ENCODE measurements around the gene GNA15. TPM values are rescaled to one million over a fixed set of nuclear protein-coding genes. Genes with fewer than 3 reads are reported as not detected.
"Not testable (repeated sequence)": the region's sequence is repeated elsewhere in the genome, so short reads cannot be mapped to it uniquely, and the experiment has no call there.

The GNA15 gene
- total RNA-seq, 1 experiment from 2014 or later: 0.87 TPM

DNA sequence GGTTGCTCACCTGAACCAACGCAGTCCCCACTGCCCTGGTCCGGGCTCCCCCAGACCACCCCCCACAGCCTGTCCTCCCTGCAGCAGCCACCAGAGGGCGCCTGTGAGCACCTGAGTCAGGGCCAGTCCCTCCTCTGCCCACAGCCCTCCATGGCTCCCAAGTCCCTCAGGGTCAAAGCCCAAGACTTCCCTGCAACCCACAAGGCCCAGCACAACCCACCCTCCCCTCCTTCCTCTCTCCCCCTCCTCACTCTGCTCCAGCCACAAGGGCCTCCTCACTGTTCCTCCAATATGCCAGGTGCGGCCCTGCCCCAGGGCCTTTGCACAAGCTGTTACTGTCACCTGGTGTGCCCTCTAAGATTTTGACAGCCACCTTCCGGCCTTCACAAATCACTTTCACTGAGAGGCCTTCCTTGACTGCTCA lies 10.9 kb downstream of the GNA15 start:
- DNase-seq (ENCODE audit: extremely low read depth, low read depth): no peak

DNA sequence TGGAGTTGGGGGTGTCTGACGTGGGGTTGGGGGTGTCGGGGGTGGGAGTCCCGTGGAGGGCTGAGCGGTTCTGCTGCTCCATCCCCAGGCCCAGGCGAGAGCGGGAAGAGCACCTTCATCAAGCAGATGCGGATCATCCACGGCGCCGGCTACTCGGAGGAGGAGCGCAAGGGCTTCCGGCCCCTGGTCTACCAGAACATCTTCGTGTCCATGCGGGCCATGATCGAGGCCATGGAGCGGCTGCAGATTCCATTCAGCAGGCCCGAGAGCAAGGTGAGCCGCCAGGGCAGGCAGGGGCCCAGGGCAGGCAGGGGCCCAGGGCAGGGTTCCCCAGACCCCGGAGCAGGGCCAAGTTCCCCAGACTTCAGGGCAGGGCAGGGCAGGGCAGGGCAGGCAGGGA lies 12.7 kb downstream of the GNA15 start:
- DNase-seq (ENCODE audit: extremely low read depth, low read depth): no peak

DNA sequence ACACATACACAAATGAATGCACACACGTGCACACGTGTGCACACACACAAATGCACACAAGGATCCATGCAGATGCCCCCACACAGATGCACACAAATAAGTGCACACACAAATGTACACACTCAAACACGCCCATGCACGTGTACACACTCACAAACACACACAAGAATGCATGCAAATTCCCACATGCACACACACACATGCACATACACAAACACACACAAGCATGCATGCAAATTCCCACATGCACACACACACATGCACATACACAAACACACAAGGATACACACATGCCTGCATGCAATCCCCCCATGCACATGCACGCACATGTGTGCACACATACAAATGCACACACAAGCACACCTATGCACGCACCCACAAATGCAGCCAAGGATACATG lies 13.3 kb downstream of the GNA15 start:
- no peak for DNase-seq (ENCODE audit: extremely low read depth, low read depth)

DNA sequence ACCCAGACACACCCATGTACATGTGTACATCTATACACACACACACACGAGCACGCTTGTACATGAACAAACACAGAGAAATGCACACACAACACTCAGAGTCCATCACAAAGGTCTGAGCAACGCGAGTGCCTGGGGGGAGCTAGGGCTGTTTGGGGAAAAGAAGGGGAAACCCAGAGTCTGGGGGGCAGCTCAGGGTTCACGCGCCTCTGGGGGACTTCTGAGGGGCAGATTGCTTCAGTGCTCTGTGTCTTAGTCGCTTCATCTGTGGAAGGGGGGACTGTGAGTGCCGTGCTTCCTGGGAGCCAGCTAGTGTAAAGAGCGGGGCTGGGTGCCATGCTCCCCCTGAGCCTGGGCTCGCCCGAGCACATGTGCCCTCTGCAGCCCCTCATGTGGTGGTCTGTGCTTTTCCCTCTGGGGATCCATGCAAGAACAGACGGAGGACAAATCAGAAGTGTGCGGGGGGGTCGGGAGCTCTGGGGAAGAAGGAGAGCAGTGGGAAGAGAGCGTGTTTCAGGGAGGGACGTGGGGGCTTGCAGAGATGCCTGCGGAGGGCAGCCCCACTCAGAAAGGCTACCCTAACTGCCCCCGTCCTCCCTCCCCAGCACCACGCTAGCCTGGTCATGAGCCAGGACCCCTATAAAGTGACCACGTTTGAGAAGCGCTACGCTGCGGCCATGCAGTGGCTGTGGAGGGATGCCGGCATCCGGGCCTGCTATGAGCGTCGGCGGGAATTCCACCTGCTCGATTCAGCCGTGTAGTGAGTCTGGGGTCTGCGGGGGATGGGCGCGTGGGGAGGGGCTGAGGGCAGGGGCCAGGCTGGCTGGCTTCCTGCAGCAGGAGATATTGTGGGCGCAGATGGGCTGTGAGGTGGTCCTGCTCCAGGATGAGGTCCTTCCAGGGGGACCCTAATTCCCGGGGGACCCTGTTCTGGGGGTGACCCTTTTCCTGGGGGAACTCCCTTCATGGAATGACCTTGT lies 14.0 kb downstream of the GNA15 start:
- DNase-seq (ENCODE audit: extremely low read depth, low read depth): no peak

DNA sequence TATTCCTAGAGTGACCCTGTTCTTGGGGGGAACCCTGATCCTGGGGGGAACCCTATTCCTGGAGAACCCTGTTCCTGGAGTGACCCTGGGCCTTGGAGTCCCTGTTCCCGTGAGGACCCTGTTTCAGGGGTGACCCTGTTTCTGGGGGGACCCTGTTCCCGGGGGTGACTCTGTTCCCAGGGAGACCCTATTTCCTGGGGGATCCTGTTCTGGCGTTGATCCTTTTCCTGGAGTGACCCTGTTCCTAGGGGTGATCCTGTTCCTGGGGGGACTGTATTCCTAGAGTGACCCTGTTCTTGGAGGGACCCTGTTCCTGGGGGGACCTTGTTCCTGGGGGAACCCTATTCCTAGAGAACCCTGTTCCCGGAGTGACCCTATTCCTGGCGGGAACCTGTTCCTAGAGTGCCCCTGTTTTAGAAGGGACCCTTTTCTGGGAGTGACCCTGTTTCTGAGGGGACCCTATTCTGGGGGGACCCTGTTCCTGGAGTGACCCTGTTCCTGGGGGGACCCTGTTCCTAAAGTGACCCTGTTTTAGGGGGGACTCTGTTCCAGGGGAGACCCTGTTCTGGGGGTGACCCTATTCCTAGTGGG lies 15.0 kb downstream of the GNA15 start:
- DNase-seq (ENCODE audit: extremely low read depth, low read depth): no peak

DNA sequence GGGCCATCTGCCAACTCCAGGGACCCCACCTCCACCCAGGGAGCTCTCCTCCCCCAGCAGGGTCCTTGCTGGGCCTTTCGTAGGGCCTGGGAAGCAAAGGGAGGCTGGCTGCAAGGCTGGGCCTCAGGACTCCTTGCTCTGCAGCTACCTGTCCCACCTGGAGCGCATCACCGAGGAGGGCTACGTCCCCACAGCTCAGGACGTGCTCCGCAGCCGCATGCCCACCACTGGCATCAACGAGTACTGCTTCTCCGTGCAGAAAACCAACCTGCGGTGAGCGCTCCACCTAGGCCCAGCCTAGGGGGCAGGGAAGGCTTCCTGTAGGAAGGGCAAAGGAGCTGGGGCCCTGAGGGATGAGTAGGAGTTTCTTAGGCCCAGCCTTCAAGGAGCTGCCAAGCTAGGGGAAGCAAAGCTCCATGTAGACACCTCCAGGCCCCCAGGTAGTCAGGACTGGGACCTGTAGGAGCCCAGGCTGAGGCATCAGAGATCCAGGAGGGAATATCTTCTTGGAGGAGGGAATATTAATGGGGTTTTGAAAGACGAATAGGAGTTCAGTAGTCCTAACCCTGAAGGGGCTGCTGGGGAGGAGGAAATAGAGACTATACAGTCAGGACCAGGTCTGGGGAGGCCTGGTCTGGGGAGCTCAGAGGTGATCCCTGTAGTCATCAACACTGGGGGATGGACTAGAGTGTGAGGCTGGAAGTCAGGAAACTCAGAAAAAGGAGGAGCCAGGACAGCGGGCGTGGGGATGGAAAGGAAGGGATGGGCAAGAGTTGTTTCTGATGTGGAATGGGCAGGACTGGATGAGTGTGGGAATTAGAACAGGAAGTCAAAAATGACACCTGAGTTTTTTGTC lies 16.0 kb downstream of the GNA15 start:
- DNase-seq (ENCODE audit: extremely low read depth, low read depth): no peak

DNA sequence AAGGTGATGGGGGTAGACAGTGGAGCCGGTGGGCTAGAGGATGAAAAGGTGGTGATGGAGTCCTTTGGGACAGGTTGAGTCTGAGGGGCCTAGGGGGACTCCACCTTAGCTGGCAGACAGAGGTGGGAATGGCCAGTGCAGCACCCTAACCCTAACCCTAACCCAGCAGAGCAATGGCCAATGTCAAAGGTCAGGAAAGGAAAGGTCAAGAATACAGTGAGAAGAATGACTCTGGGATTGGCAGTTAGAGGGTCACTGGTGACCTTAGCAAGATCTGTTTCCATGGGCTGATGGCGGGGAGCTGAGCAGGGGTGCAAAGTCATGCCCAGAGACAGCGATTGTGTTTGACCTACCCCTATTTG lies 16.6 kb downstream of the GNA15 start:
- no peak for DNase-seq (ENCODE audit: extremely low read depth, low read depth)

DNA sequence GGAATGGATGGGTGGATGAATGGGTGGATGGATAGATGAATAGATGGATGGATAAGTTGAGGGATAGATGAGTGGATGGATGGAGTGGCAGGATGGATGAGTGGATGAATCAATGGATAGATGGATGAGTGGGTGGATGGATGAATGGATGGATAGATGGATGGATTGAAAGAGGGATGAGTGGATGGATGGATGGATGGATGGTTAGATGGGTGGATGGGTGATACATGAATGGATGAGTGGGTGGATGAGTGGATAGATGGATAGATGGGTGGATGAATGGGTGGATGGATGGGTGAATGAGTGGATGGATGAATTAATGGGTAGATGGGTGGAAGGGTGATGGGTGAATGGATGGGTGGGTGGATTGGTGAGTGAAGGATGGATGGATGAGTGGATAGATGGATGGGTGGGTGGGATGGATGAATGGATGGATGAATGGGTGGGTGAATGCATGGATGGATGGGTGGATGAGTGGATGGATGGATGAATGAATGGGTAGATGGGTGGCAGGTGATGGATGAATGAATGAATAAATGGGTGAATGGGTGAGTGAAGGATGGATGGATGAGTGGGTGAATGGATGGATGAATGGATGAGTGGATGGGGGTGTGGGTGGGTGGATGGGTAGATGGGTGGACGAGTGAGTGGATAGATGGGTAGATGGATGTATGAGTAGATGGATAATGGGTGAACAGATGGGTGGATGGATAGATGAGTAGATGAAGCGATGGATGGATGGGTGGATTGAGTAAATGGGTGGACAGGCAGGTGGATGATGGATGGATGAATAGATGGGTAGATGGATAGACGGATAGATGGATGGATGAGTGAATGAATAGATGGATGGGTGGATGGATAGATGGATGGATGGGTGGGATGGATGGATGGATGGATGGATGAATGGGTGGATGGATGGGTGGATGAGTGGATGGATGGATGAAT lies 17.7 kb downstream of the GNA15 start:
- DNase-seq (ENCODE audit: extremely low read depth, low read depth): no peak

DNA sequence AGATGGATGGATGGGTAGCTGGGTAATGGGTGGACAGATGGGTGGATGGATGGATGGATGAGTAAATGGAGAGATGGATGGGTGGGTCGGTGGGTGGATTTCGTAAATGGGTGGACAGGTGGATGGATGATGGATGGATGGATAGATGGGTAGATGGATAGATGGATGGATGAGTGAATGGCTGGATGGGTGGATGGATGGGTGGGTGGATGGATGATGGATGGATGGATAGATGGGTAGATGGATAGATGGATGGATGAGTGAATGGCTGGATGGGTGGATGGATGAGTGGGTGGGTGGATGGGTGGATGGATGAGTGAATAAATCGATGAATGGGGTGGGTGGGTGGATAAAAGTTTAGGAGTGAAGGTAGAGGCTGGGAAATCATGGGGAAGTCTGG lies 18.6 kb downstream of the GNA15 start:
- DNase-seq (ENCODE audit: extremely low read depth, low read depth): not testable (repeated sequence)

DNA sequence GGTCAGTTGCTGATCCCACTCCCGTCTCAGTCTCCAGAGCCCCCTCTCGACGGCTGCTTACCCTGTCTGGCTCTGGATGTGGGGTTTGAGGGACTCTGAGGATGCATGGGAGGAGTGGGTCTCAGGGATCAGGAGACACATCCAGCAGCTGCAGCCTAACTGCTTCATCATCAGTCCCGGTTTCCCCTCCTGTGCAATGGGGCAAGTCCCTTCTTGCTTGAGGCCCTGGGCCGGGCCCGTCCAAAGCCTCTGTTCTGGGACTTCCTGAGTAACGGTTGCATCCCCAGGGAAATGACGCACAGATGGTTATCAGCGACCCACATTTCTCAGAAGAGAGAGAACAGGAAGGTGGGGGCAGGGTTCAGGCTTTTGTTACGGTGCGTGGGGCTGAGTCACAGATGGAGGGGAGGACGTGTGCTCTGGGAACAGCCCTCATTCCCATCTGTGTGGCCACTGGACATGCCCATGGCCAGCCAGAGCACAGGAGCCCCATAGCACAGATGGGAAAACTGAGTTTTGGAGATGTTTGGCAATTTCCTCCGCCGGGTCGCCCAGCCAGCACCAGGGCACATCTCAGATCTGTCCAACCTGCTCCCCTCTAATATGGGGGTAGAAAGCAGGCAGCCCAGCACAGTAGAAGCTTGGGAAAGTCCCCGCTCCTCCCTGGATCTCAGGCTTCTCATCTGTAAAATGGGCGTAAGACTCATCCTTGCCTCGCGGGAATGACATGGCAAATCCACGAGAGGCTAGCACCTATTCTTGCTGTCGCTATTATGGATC lies 19.3 kb downstream of the GNA15 start:
- DNase-seq (ENCODE audit: extremely low read depth, low read depth): peak; percentile 95

DNA sequence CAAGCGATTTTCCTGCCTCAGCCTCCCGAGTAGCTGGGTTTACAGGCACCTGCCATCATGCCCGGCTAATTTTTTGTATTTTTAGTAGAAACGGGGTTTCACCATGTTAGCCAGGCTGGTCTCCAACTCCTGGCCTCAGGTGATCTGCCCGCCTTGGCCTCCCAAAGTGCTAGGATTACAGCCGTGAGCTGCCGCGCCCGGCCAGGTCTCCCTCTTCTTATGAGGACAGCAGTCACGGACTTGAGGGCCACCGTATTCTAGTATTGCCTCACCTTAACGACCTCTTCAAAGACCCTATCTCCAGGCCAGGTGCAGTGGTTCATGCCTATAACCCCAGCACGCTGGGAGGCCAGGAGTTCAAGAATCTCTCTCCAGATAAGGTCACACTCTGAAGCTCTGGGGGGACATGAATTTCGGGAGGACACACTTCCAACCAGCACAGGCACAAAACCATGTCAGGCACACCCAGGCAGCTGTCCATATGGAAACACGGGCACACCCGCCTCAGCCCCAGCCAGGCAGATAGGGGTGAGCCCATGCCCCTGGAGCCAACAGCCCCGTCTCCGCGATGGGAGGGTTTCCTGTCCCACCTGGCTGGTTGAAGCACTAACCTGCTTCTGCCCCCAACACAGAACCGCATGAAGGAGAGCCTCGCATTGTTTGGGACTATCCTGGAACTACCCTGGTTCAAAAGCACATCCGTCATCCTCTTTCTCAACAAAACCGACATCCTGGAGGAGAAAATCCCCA lies 21.4 kb downstream of the GNA15 start:
- DNase-seq (ENCODE audit: extremely low read depth, low read depth): no peak

DNA sequence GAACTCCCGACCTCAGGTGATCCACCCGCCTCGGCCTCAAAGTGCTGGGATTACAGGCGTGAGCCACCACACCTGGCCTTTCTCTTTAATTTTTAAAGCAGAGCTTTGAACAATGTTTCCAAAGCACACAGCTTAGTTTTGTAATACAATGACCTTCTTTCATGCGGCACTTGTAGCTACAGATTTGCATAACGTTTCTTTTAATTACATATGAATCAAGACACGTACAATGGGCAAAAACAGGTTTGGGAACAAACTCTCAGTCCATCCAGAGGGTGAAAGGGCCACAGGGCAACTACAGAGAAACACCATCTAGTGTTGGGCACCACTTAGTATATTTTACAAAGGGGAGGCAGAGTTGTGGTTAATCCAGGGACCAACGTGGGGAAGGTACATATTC lies 23.7 kb downstream of the GNA15 start:
- DNase-seq (ENCODE audit: extremely low read depth, low read depth): no peak

DNA sequence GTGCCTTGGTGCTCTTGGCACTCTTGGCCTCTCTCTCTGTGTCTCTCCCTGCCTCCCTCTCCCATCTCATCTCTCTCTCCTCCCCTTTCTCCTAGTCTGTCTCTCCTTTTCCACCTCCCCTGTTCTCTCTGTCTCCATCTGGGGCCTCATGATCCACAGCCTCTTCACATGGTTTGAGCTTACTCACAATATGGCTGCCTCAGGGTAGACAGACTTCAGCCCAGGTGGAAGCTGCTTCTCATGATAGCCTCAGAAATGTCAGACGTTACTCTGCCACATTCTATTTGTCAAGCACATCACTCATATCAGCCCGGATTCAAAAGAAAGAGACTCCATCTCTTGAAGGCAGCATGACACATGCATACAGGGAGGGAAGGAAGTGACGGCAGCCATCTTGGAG lies 24.4 kb downstream of the GNA15 start:
- DNase-seq (ENCODE audit: extremely low read depth, low read depth): no peak

DNA sequence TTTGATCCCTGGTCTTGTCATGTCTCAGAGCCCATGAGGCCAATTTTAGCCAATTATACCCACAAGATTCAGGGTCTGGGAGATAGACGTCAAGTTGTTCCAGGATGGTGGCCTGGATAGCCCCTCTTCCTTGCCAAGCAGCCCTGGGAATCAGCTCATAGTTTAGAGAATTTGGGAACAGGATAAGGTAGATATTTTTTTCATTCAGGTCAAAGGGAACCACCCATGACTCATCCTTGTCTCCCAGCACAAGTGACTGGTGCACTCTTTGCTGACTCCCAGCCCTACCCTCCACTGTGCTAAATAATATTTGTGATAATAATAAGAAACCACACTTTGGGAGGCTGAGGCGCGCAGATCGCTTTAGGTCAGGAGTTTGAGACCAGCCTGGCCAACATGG lies 25.6 kb downstream of the GNA15 start:
- DNase-seq (ENCODE audit: extremely low read depth, low read depth): no peak

DNA sequence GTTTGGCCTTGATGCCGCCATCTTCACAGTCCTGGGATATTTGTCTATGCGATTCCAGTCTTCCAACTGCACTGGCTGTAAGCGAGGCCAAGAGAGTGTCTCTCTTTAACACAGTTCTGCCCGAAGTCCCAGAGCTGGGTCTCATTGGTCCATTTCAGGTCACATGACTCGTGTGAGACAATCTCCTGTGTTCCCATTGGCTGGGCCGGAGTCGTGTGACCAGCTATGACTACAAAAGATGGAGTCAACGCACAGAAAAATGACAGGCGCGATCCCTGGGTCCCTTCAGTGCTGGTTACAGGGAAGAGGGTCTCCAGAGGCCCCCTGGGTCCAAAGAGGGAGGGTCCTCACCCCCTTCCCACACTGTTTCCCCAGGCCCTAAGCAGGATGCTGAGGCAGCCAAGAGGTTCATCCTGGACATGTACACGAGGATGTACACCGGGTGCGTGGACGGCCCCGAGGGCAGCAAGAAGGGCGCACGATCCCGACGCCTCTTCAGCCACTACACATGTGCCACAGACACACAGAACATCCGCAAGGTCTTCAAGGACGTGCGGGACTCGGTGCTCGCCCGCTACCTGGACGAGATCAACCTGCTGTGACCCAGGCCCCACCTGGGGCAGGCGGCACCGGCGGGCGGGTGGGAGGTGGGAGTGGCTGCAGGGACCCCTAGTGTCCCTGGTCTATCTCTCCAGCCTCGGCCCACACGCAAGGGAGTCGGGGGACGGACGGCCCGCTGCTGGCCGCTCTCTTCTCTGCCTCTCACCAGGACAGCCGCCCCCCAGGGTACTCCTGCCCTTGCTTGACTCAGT lies 26.8 kb downstream of the GNA15 start:
- DNase-seq (ENCODE audit: extremely low read depth, low read depth): no peak

DNA sequence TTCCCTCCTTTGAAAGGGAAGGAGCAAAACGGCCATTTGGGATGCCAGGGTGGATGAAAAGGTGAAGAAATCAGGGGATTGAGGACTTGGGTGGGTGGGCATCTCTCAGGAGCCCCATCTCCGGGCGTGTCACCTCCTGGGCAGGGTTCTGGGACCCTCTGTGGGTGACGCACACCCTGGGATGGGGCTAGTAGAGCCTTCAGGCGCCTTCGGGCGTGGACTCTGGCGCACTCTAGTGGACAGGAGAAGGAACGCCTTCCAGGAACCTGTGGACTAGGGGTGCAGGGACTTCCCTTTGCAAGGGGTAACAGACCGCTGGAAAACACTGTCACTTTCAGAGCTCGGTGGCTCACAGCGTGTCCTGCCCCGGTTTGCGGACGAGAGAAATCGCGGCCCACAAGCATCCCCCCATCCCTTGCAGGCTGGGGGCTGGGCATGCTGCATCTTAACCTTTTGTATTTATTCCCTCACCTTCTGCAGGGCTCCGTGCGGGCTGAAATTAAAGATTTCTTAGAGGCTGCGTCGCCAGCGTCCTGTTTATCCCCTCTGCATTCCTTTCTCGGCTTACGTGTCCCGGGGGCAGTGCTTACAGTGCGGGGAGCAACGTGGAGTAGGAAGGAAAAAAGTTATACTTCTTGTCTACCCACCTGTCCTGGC lies 27.5 kb downstream of the GNA15 start:
- DNase-seq (ENCODE audit: extremely low read depth, low read depth): peak; percentile 58

DNA sequence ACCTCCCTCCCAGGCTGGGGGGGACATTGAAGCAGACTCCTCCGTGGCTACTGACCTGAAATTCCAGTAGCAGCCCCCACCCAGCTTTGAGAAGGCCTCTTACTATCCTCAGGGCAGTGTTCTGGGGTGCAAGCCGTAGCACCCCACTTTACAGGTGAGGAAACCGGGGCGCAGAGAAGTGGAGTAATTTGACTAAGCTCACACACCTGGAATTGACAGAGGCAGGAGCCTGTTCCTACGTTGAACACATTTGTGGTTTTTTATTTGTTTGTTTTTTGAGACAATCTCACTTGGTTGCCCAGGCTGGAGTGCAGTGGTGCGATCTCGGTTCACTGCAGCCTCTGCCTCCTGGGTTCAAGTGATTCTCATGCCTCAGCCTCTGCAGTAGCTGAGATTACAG lies 28.1 kb downstream of the GNA15 start:
- DNase-seq (ENCODE audit: extremely low read depth, low read depth): no peak
